IMR-90 (cell line): ENCODE measurements around the gene EML3. TPM values are rescaled to one million over a fixed set of nuclear protein-coding genes. Genes with fewer than 3 reads are reported as not detected.
"Not testable (repeated sequence)": the region's sequence is repeated elsewhere in the genome, so short reads cannot be mapped to it uniquely, and the experiment has no call there.

ENCODE experiments used
- ATAC-seq: fragments of 200-7000 bp; cut with Tn5 transposase; 2 replicates; pipeline ENCODE4 v1.9.1; 2020; ENCODE audit warnings: low read depth, mild to moderate bottlenecking, moderate library complexity
- BruUV-seq: library from RNA; stranded (reverse); fragments of 400-500 nt; replicated peaks from 2 replicates; lab custom pipeline; 2021; lab: Mats Ljungman, UMichigan
- CTCF ChIA-PET: fragments of 300-600 bp; formaldehyde crosslinking; extraction: SDS; loops from one replicate; lab custom pipeline; 2021; ENCODE audit warnings: antibody characterized with exemption; lab: Yijun Ruan, JAX
- POLR2A ChIA-PET: fragments of 300-600 bp; sonication (Branson Sonifier 250); formaldehyde crosslinking; loops from one replicate; lab custom pipeline; 2022; ENCODE audit warnings: antibody characterized with exemption; ENCODE audit not compliant: unreplicated experiment; lab: Charles Lee
- DNase-seq: peaks from one replicate; pipeline ENCODE4 v3.0.0; 2013
- H2AFZ ChIP-seq: replicated peaks from 2 replicates; pipeline ENCODE3; 2013; ENCODE audit warnings: low read length, mild to moderate bottlenecking; ENCODE audit not compliant: poor library complexity
- H2AK5ac ChIP-seq: 2 replicates; pipeline ENCODE4 v1.6.1; 2013; ENCODE audit warnings: low read depth, low read length, inconsistent platforms
- H2AK9ac ChIP-seq: replicated peaks from 2 replicates; pipeline ENCODE3; 2013; ENCODE audit warnings: mild to moderate bottlenecking, low read depth, low read length, moderate library complexity; ENCODE audit not compliant: poor library complexity
- H2BK120ac ChIP-seq: 2 replicates; pipeline ENCODE4 v1.6.1; 2013; ENCODE audit warnings: low read depth, low read length, inconsistent platforms
- H2BK15ac ChIP-seq: 3 replicates; pipeline ENCODE4 v1.6.1; 2013; ENCODE audit warnings: low read depth, low read length, inconsistent platforms
- H2BK20ac ChIP-seq: 2 replicates; pipeline ENCODE4 v1.6.1; 2013; ENCODE audit warnings: low read depth, mild to moderate bottlenecking, inconsistent platforms, low read length, moderate library complexity
- H2BK5ac ChIP-seq: 2 replicates; pipeline ENCODE4 v1.6.1; 2013; ENCODE audit warnings: mild to moderate bottlenecking, low read depth, low read length, inconsistent platforms; ENCODE audit not compliant: poor library complexity, severe bottlenecking
- H3K14ac ChIP-seq: replicated peaks from 2 replicates; pipeline ENCODE4 v1.6.1; 2013; ENCODE audit warnings: low read depth, low read length, inconsistent platforms
- H3K18ac ChIP-seq: 2 replicates; pipeline ENCODE4 v1.6.1; 2013; ENCODE audit warnings: low read depth, low read length, control low read depth
- H3K23ac ChIP-seq: 2 replicates; pipeline ENCODE4 v1.6.1; 2013; ENCODE audit warnings: low read depth, low read length, inconsistent platforms
- H3K27ac ChIP-seq: 2 replicates; pipeline ENCODE4 v1.5.1; 2013; ENCODE audit warnings: mild to moderate bottlenecking, control low read depth, low read length; ENCODE audit not compliant: insufficient read depth
- H3K27me3 ChIP-seq: 2 replicates; pipeline ENCODE4 v1.6.1; 2013; ENCODE audit warnings: low read length; ENCODE audit not compliant: control insufficient read depth, insufficient read depth
- H3K36me3 ChIP-seq: 2 replicates; pipeline ENCODE4 v1.6.1; 2013; ENCODE audit warnings: low read length, mixed read lengths; ENCODE audit not compliant: control insufficient read depth, insufficient read depth
- H3K4ac ChIP-seq: 2 replicates; pipeline ENCODE4 v1.6.1; 2013; ENCODE audit warnings: low read depth, low read length, inconsistent platforms
- H3K4me1 ChIP-seq: 2 replicates; pipeline ENCODE4 v1.6.1; 2013; ENCODE audit warnings: low read length, mixed read lengths; ENCODE audit not compliant: control insufficient read depth, insufficient read depth
- H3K4me2 ChIP-seq: 2 replicates; pipeline ENCODE4 v1.6.1; 2013; ENCODE audit warnings: low read depth, mild to moderate bottlenecking, control low read depth, low read length, moderate library complexity
- H3K4me3 ChIP-seq: 2 replicates; pipeline ENCODE4 v1.5.1; 2013; ENCODE audit warnings: low read depth, mild to moderate bottlenecking, control low read depth, low read length, moderate library complexity; ENCODE audit not compliant: insufficient read depth
- H3K56ac ChIP-seq: 2 replicates; pipeline ENCODE4 v1.6.1; 2013; ENCODE audit warnings: low read length, inconsistent platforms; ENCODE audit not compliant: insufficient read depth; ENCODE audit errors: extremely low read depth
- H3K79me1 ChIP-seq, 2 experiments: 2 replicates each; pipeline ENCODE4 v1.6.1; 2013; ENCODE audit warnings: low read length in 2 of 2, inconsistent platforms in 1 of 2, low read depth in 1 of 2
- H3K9ac ChIP-seq: 2 replicates; pipeline ENCODE4 v1.6.1; 2013; ENCODE audit warnings: low read depth, low read length, control low read depth
- H3K9me1 ChIP-seq: 2 replicates; pipeline ENCODE4 v1.6.1; 2013; ENCODE audit warnings: low read length, inconsistent platforms; ENCODE audit not compliant: insufficient read depth
- H3K9me3 ChIP-seq: 2 replicates; pipeline ENCODE4 v1.6.1; 2013; ENCODE audit warnings: low read length; ENCODE audit not compliant: control insufficient read depth, insufficient read depth
- H4K20me1 ChIP-seq: 2 replicates; pipeline ENCODE4 v1.6.1; 2013; ENCODE audit warnings: low read length, inconsistent platforms; ENCODE audit not compliant: insufficient read depth
- H4K5ac ChIP-seq: 2 replicates; pipeline ENCODE4 v1.6.1; 2013; ENCODE audit warnings: mild to moderate bottlenecking, low read depth, low read length, control low read depth
- H4K8ac ChIP-seq, 2 experiments: 2 replicates each; pipeline ENCODE4 v1.6.1; 2013; ENCODE audit warnings: low read depth in 2 of 2, low read length in 2 of 2, control low read depth in 1 of 2, inconsistent platforms in 1 of 2
- H4K91ac ChIP-seq: 2 replicates; pipeline ENCODE4 v1.6.1; 2013; ENCODE audit warnings: low read depth, low read length, inconsistent platforms; ENCODE audit not compliant: insufficient read depth
- WGBS, 2 experiments: methylation state at CpG; one replicate each; pipeline versions ENCODE4 v1.1.5 to v1.1.7; 2013; ENCODE audit warnings: missing lambda C conversion rate in 2 of 2; ENCODE audit not compliant: insufficient read length in 1 of 2; ENCODE audit errors: extremely low coverage in 2 of 2; 5-methylcytosine and 5-hydroxymethylcytosine counted together
- dilution Hi-C: fragments of 300-500 bp; cut with HindIII; formaldehyde crosslinking; loops from one replicate; pipeline ENCODE4 v1.14.3; 2018; ENCODE audit warnings: low sequenced_read_pairs; ENCODE audit not compliant: unreplicated experiment
- in situ Hi-C: fragments of 300-500 bp; cut with MboI; formaldehyde crosslinking; loops from 3 replicates; pipeline ENCODE4 v1.14.3; 2019; ENCODE audit warnings: low sequenced_read_pairs, inconsistent platforms, mixed read lengths
- intact Hi-C: fragments of 100-400 bp; cut with micrococcal nuclease; formaldehyde crosslinking; loops from 2 replicates; pipeline ENCODE4 v1.10.0; 2022
- polyA plus RNA-seq, 3 experiments: library from polyadenylated mRNA; depleted of rRNA; stranded (reverse); fragments of >200 nt; gene quantifications; 2 replicates each; pipeline ENCODE4 v1.2.3, GENCODE V29; 2012; ENCODE audit warnings: low replicate concordance in 1 of 3
- total RNA-seq: library from RNA; depleted of rRNA; stranded (reverse); fragments of >200 nt; gene quantifications from 2 replicates; pipeline ENCODE4 v1.2.3, GENCODE V29; 2012

Gene EML3
- total and polyA plus RNA-seq, 2 of the 4 experiments (the other 2 are of a cell fraction) = 5.0 to 24.7 TPM

DNA sequence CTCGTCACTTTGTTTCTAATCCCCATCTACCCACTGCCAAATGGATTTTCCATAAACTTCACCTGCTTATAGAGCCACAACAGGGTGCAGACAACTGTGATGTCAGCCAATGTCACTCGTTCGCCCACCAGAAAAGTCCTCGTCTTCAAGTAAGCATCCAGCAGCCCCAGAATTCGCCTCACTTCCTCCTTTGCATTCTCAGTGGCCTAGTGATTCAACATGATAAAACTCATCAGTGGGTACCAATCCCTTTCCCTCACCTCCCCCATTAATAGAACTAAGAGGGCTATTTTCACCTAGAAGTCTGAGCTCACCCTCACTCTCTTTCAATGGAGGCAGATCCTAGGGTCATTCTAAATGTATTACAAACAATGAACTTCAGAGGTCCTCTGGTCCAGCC lies 41.7 kb downstream of the EML3 start:
- peak overlapping the region; percentile 83; the same call in 1 of the 2 replicates for H3K23ac ChIP-seq
- H3K36me3 ChIP-seq = peaks cover 51% of the 10 kb centered on the region
- H3K79me1 ChIP-seq = peaks cover 18 to 74% of the 10 kb centered on the region in 2 experiments
- dilution Hi-C loops, H3K27me3 ChIP-seq, in situ Hi-C loops, H2BK15ac ChIP-seq, intact Hi-C loops, H3K4ac ChIP-seq, H3K9ac ChIP-seq, H2AK5ac ChIP-seq, H2BK5ac ChIP-seq, H2AFZ ChIP-seq, H2AK9ac ChIP-seq, H4K8ac ChIP-seq, H3K27ac ChIP-seq, ATAC-seq, H3K18ac ChIP-seq, H3K4me2 ChIP-seq, H4K5ac ChIP-seq, H3K9me3 ChIP-seq, H4K91ac ChIP-seq, H2BK20ac ChIP-seq, DNase-seq, BruUV-seq, H3K14ac ChIP-seq, H3K4me3 ChIP-seq, H2BK120ac ChIP-seq, H3K9me1 ChIP-seq, H3K56ac ChIP-seq: not testable (repeated sequence)
- CTCF ChIA-PET = interaction anchor here (1.8 kb wide), 1 partner anchor 11 kb away, joined by 6 read pairs; no protein-coding TSS in a partner anchor
- H3K4me1 ChIP-seq = peaks cover 12% of the 10 kb centered on the region
- WGBS, 2 experiments = 100% methylated on average over 2 of the region's 5 CpGs; no CpG with 5 or more reads in 1 of the 2 experiments
- POLR2A ChIA-PET = interaction anchor here (0.5 kb wide), 1 partner anchor 147 kb away, joined by 6 read pairs; no protein-coding TSS in a partner anchor
- peaks cover 60% of the 10 kb centered on the region for H4K20me1 ChIP-seq
